ENCODE data around the gene MPZL3. TPM values are rescaled to one million over a fixed set of nuclear protein-coding genes. Genes with fewer than 3 reads are reported as not detected.
A peak's percentile ranks its signal among the peaks of the same experiment; 100 is the strongest.
"Not testable (repeated sequence)": the region's sequence is repeated elsewhere in the genome, so short reads cannot be mapped to it uniquely, and the experiment has no call there.

The MPZL3 gene
- total RNA-seq, 1 experiment from 2014 or later, result not detected

DNA sequence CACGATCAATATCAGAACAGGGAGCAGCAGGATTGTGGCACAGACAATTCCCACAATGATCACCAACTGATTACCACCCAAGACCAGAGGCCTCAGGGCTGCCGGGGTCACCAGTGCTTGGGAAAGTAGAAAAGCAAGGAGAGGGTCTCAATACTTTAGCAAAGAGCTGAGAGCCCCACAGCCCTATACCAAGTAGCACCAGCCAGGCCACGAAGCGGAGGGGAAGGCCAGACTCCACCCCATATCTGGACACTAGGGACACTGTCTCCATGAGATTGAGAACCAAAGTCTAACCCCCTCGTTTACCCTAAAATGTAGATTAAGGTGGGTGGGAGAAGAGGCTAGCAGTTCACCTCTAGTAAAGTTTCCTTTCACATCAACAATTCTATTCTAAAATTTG, 51.7 kb downstream of the MPZL3 start:
- in situ Hi-C loops (cut with HindIII; ENCODE audit: low sequenced_read_pairs), result no loop called here
- no peak for DNase-seq (ENCODE audit: low spot score)

DNA sequence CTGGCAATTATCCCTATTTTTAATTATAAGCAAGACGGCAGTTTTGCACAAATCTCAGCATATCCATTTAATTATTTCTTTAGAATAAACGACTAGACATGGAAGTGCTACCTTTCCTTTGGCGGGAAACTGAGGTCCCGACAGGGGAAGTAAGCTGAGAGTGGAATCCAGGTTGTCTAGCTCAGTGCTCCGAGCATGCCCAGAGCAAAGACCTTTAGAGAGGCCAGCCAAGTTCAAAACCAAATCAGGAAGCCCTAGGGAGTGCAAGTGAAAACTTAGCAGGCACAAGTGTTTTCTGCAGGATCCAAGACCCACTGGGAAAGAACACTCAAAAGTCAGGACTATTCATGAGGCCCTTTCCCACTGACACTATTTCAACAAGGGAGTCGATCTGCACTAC, 53.0 kb downstream of the MPZL3 start:
- no peak for DNase-seq (ENCODE audit: low spot score)
- in situ Hi-C loops (cut with HindIII; ENCODE audit: low sequenced_read_pairs), result no loop called here

DNA sequence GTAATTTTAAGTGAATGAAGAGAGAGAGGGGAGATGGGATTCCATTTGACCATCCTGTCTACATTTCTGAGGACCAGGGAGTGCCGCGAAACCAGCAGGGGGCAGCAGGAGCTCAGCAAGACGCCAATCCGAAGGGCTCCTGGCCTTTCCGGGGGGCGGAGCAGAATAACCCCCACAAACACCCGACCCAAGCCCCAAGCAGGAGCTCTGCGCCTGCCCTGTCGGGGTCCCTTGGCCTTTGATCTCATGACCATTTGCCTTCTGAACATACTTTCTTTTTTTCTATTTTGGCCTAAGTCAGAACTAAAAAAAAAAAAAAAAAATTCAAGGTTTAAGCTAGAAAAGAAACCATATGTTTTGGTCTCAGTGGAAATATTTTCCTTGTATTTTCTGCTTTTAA, 53.8 kb downstream of the MPZL3 start:
- DNase-seq (ENCODE audit: low spot score), result peak; percentile 63
- in situ Hi-C loops (cut with HindIII; ENCODE audit: low sequenced_read_pairs), result no loop called here

DNA sequence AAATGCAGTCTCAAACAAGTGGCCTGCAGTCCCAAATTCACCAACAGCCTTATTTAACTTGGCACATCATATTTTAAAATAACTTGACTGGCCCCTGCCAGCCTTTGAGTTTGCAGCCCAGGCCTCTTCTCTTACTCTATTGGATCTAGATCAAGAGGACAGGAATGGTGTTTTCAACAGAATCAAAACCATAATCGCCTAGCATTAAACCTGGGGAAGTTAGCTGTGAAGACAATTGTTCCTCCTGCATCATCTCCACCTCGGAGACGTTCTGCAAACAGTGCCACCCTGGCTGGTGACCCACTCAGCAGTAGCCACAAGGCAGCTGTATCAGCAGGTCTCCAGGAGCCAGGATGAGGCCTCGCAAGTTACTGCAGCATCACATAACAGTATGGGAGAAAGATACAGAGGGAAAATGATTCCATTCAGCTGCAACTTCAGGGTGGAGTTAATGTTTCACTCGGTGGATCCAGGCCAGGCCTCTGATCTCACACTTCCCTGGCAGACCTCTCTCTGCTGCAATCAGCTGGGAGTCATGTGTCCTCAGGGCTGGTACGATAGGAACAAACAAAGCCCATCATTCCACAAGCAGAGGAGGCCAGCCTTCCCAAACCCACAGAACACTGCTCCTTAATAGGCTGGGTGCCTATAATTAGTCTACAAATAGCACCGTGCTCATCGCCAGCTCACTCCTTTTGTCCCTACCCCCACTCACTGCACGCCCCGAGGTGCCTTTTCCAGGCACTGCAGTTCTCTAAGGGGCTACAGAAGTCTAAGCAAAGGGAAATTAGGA, 57.1 kb downstream of the MPZL3 start:
- in situ Hi-C loops (cut with HindIII; ENCODE audit: low sequenced_read_pairs), result no loop called here
- peak; percentile 67 for DNase-seq (ENCODE audit: low spot score)

DNA sequence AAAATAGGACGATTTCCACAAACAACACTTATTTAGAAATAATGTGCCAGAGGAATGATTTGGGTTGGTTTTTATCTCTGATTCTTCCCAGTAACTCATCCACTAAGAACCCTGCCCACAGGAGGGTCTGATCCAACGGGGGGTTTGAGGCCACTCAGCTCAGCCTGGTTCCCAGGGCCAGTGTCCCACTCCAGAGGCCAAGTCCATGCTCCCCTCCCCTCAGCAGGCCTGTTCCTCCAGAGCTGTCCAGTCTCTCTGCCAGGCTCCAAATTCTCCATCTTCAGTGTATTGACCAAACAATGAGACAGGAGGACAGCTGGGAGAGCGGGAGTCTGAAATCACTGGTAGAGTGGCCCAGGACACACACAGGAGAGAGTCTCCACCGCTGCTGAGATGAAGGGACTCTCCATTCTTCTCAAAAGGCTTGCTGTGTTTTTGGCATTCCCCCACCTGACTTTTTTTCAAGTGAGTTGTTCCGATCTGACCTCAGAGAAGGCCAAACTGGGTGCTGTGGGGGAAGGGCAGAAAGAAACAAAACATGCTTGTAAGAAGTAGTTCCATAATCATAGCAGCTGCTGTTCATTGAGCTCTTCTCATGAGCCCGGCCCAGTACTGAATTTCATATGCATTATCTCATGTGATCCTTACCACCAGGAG, 58.1 kb downstream of the MPZL3 start:
- DNase-seq (ENCODE audit: low spot score), result no peak
- in situ Hi-C loops (cut with HindIII; ENCODE audit: low sequenced_read_pairs), result no loop called here

DNA sequence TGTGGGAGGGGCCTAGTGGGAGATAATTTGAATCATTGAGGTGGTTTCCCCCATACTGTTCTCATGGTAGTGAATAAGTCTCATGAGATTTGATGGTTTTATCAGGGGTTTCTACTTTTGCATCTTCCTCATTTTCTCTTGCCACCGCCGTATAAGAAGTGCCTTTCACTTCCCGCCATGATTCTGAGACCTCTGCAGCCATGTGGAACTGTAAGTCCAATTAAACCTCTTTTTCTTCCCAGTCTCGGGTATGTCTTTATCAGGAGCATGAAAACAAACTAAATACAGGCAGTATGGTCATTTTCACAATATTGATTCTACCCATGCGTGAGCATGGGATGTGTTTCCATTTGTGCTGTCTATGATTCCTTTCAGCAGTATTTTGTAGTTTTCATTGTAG, 59.3 kb downstream of the MPZL3 start:
- DNase-seq (ENCODE audit: low spot score); in situ Hi-C loops (cut with HindIII; ENCODE audit: low sequenced_read_pairs): not testable (repeated sequence)

DNA sequence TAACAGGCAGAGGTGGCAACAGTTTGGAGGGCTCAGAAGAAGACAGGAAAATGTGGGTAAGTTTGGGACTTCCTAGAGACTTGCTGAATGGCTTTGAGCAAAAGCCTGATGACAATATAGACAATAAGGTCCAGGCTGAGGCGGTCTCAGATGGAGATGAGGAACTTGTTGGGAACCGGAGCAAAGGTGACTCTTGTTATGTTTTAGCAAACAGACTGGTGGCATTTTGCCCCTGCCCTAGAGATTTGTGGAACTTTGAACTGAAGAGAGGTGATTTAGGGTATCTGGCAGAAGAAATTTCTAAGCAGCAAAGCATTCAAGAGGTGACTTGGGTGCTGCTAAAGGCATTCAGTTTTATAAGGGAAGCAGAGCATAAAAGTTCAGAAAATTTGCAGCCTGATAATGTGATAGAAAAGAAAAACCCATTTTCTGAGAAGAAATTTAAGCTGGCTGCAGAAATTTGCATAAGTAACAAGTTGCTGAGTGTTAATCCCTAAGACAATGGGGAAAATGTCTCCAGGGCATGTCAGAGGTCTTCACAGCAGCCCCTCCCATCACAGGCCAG, 61.1 kb downstream of the MPZL3 start:
- DNase-seq (ENCODE audit: low spot score); in situ Hi-C loops (cut with HindIII; ENCODE audit: low sequenced_read_pairs): not testable (repeated sequence)

DNA sequence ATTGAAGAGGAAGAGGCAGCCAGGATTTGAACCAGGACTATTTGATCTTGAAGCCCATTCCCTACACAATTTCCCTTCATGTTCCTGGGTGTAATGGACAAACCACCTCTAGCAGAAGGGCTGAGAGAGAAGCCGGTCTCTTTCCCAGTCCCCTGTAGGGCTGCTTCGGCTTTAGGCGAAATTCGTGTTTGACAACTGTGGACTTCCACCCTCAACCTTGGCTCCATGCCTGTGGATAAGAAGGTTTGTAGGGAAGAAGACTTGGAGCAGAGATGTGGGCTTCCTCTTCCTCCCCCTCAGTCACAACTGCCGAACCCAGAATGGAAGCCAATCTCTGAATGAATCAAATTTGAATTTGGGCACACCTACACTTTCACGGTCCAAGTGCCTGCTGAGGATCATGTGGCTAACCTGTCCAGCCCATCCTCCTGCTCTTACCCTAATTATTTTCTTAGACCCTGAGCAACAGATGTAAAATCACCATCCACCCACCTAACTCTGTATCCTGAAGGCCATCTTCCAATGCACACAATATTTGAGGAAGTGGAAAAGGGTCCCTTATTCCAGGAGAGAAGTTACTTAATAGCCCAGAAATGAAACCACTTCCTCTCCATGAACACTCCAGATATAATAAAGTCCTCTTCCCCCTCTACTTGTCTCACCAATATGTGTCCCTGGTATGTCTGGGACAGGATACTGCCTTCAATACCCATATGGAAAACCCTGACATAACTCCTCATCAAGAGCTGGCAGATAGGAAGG, 65.6 kb downstream of the MPZL3 start:
- in situ Hi-C loops (cut with HindIII; ENCODE audit: low sequenced_read_pairs), result no loop called here
- DNase-seq (ENCODE audit: low spot score), result no peak

DNA sequence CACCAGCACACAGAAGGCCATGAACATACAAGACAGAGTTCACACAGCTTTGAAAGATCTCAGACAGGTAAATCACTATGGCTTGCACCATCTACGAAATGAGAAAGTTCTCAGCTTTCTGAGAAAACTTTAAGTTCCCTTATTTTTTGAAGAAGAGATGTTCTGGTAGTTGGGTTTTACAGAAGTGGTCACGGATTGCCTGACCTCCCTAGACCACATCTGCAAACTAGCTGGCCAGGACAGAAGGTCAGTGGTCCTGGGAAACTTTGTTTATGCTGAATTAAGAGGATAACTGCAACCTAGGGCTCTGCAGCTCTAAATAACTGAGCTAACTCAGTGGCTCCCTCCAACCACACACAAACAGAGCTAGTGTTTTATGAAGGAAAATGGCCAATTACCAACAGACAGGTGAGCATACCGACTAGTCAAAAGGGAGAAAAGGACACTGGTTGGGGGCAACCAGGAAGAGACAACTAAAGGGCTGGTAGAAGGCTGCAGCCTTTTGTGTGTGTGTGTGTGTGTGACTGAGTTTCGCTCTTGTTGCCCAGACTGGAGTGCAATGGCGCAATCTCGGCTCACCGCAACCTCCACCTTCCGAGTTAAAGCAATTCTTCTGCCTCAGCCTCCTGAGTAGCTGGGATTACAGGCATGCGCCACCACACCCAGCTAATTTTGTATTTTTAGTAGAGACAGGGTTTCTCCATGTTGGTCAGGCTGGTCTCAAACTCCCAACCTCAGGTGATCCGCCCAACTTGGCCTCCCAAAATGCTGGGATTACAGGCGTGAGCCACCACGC, 67.2 kb downstream of the MPZL3 start:
- DNase-seq (ENCODE audit: low spot score), result no peak
- in situ Hi-C loops (cut with HindIII; ENCODE audit: low sequenced_read_pairs), result no loop called here

DNA sequence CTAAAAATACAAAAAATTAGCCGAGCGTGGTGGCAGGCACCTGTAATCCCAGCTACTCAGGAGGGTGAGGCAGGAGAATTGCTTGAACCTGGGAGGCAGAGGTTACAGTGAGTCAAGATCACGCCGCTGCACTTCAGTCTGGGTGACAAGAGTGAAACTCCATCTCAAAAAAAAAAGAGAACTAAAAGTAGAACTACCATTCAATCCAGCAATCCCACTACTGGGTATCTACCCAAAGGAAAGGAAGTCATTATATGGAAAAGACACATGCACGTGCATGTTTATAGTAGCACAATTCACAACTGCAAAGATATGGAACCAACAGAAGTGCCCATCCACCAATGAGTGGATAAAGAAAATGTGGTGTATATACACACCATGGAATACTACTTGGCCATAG, 68.5 kb downstream of the MPZL3 start:
- DNase-seq (ENCODE audit: low spot score); in situ Hi-C loops (cut with HindIII; ENCODE audit: low sequenced_read_pairs): not testable (repeated sequence)

DNA sequence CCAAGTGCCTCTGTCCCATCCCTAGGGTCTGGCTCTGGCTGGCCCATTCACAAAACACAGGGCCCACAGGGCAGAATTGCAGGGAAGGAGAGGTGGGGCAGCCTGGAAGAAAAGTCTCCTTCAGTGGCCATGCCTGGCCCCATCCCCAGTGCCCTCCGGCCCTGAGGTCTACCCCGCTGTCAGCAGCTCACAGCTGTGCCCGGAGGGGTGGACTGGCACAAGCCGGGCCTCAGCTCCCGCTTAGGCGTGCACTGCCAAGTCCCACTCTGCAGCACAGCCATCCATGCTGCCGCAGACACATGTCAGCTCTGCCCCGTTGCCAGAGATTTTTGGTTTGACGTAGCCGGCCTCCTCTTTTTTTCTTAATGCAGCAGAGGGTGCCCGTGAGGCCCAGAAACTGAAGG, 71.9 kb downstream of the MPZL3 start:
- DNase-seq (ENCODE audit: low spot score), result peak; percentile 98
- in situ Hi-C loops (cut with HindIII; ENCODE audit: low sequenced_read_pairs), result no loop called here

DNA sequence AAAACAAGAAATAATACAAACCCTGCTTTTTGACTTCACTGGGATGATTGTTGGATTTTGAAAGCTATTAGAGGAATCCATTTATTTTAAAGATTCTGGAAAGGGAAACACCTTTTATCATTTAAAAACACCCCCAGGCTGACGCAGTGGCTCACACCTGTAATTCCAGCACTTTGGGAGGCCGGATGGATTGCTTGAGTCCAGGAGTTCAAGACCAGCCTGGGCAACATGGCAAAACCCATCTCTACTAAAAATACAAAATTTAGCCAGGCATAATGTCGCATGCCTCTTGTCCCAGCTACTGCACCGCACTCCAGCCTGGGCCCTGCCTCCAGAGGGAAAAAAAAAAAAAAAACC, 75.4 kb downstream of the MPZL3 start:
- DNase-seq (ENCODE audit: low spot score), result no peak
- in situ Hi-C loops (cut with HindIII; ENCODE audit: low sequenced_read_pairs), result no loop called here

Other genes with a start within 250 kb of the MPZL3 start
- not detected in 2 replicates for gene TMPRSS4, start 175.3 kb downstream of the MPZL3 start, total RNA-seq (2014; rRNA removed; shearing (Covaris generic))
- gene SMIM35, start 165.4 kb downstream of the MPZL3 start, total RNA-seq (2014; rRNA removed; shearing (Covaris generic)), result not detected in 2 replicates
- not detected in 2 replicates for gene SCN4B, start 99.5 kb downstream of the MPZL3 start, total RNA-seq (2014; rRNA removed; shearing (Covaris generic))
- gene SCN2B, start 75.7 kb downstream of the MPZL3 start, total RNA-seq (2014; rRNA removed; shearing (Covaris generic)), result 0.10 TPM in 1 of 2 replicates, not detected in the other
- not detected in 2 replicates for gene JAML, start 27.4 kb downstream of the MPZL3 start, total RNA-seq (2014; rRNA removed; shearing (Covaris generic))
- gene MPZL2, start 11.9 kb upstream of the MPZL3 start, total RNA-seq (2014; rRNA removed; shearing (Covaris generic)), result not detected in 2 replicates
- not detected in 2 replicates for gene CD3E, start 52.4 kb upstream of the MPZL3 start, total RNA-seq (2014; rRNA removed; shearing (Covaris generic))
- gene CD3D, start 90.3 kb upstream of the MPZL3 start, total RNA-seq (2014; rRNA removed; shearing (Covaris generic)), result not detected in 2 replicates
- gene CD3G, start 92.0 kb upstream of the MPZL3 start, total RNA-seq (2014; rRNA removed; shearing (Covaris generic)), result not detected in 2 replicates
- 24.3 and 35.0 TPM in 2 replicates for gene UBE4A, start 107.2 kb upstream of the MPZL3 start, total RNA-seq (2014; rRNA removed; shearing (Covaris generic))
- gene ATP5MG, start 149.2 kb upstream of the MPZL3 start, total RNA-seq (2014; rRNA removed; shearing (Covaris generic)), result 146 and 244 TPM in 2 replicates
- 6.6 and 20.5 TPM in 2 replicates for gene KMT2A, start 184.1 kb upstream of the MPZL3 start, total RNA-seq (2014; rRNA removed; shearing (Covaris generic))